ENCODE results near the gene GPR151.
"Not testable (repeated sequence)": the region's sequence is repeated elsewhere in the genome, so short reads cannot be mapped to it uniquely, and the experiment has no call there.

Gene GPR151

DNA sequence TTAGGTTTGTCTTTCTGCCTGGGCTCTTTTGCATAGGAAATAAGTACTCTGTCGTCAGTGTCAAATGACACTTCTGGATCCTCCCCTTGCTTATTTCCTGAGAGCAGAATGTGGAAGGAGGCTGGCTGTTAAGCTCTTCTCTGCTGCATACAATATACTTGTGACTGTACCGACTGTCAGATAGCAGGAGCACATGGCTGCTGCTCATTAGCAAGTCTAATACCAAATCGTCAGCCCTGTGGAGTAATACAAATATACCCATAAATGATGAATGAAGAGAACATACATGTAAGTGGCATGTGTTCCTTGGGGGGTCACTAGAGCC is at the start of gene GPR151:
TSS of gene GPR151 (minus strand) at position 40 of the 325 bp plus-strand sequence. CDS start 77 bp downstream, outside the sequence.
- no peak for DNase-seq

DNA sequence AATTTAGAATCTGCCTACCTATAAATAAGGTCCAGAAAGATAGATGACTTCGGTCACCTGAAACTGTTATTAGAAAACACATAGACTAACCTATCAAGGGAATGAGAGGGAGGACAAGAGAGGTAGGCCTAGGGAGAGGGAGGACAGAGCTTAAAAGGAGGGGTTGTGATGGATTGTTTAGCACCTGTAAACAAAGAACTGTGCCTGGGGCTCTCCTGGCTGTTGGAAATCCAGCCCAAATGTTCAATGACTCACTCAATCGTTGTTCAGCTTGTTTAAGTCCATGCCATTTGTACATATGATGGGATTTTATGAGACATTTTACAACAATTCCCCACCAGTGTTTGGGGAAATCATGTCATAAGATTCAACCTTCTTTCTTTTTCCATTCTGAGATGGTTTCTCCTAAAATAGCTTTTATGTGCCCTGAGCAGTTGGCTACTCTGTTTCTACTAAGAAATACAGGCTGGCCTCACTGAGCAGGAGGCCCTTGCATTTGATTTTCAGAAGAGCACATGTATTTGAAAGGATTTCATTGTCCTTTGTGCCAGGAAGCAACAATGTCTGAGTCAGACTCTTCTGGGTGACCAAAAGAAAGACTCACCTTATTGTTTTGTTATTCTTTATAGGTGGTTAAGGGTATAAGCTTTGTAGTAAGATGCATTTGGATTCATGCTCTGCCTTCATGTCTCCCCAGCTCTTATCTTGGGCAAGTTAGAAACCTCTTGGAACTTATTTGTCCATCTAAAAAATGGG is 48.2 kb upstream of the GPR151 start:
- DNase-seq: no peak

DNA sequence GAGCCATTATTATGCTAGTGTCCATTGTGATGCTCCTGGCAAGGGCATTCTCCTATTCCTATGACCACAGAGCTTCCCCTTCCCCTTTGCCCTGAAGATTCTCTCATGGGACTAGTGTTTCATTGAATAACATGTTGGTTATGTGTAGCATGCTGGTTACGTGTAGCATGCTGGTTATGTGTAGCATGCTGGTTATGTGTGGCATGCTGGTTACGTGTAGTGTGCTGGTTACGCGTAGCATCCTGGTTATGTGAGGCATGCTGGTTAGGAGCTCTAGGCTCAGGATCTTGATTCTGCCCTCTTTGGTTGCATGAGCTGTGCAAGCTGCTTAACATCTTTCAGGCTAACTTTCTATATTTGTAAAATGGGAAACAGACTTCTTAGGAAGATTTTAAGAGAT is 46.5 kb upstream of the GPR151 start:
- DNase-seq: no peak

DNA sequence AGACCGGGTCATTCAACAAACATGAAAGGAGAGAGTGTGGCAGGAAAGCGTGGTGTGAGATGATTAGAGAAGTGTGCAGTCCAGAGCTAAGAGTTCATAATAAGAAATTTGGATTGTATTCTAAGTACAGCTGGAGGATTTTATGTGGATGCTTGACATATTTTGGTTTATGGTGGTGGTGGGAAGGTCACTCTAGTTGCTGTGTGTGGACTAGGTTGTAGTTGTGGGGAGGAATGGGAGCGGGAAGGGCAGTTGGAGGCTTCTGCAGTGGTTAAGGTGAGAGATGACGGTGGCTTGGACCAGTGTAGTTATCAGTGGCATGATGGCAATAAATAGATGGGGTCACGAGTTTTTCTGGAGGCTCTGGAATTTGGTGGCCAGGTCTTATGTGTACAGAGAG is 45.7 kb upstream of the GPR151 start:
- DNase-seq: no peak

DNA sequence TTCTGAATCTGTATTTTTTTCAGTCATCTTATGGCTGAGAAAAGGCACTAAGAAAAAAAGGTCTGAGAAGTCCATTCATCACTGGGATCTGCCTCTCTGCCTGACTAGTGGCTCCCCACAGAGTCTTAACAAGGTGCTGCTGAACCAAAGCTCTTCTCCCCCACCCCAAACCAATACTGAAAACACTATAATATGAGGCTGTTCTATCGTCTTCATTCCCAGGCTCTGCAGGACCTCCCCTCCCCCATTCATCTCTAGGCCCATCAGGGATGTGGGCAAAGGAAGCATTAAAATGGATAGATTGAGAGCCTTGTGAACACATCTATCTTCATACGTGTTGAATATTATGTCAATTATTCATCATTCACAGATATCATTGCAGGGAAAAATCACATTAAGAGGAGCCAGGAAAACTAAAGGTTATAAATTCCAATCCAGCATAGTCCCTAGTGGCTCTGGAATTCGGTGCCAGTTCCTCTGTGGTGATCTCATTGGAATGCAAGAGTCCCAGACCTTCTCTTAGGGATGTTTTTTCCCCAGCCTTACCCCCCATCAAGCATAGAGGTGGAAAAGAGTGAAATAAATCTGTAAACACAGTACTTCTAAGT is 44.3 kb upstream of the GPR151 start:
- no peak for DNase-seq

DNA sequence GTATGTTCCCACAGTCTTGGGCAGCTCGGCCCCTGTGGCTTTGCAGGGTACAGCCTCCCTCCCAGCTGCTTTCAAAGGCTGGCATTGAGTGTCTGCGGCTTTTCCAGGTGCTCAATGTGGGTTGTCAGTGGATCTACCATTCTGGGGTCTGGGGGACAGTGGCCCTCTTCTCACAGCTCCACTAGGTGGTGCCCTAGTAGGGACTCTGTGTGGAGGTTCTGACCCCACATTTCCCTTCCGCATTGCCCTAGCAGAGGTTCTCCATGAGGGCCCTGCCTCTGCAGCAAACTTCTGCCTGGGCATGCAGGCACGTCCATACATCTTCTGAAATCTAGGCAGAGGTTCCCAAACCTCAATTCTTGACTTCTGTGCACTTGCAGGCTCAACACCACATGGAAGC is 40.9 kb upstream of the GPR151 start:
- DNase-seq: not testable (repeated sequence)

DNA sequence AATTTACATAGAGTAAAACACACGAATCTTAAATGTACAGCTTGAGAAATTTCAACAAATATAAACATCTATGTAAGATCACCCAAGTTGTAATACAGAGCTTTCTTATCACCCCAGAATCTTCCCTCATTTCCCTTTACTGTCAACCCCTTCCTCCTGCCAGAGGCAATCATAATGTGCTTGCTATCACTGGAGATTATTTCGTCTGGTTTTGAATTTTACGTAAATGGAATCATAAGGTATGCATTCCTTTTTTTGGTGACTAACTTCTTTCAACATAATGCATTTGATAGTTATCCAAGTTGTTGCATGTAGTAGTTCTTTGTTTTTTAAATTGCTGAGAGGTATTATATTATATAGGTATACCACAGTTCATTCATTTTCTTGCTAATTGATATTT is 37.5 kb upstream of the GPR151 start:
- no peak for DNase-seq

DNA sequence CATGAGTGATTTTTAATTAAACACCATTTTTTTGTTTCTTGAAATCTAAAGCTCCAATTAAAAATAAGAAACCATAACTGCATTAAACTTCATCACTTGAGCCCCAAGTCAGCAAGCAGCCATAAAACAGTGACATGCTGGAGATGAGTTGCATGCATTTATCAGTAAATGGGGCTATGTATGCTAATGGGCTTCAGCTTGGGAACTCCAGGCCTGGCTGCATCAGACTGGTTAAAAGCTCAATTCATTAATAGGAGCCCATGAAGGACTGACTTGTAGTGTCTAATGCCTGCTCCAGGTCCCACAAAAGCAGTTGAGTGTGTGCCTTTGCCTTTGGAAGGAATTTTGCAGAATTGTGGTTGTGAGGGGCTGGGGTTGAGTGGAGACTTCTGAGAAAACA is 33.6 kb upstream of the GPR151 start:
- no peak for DNase-seq

DNA sequence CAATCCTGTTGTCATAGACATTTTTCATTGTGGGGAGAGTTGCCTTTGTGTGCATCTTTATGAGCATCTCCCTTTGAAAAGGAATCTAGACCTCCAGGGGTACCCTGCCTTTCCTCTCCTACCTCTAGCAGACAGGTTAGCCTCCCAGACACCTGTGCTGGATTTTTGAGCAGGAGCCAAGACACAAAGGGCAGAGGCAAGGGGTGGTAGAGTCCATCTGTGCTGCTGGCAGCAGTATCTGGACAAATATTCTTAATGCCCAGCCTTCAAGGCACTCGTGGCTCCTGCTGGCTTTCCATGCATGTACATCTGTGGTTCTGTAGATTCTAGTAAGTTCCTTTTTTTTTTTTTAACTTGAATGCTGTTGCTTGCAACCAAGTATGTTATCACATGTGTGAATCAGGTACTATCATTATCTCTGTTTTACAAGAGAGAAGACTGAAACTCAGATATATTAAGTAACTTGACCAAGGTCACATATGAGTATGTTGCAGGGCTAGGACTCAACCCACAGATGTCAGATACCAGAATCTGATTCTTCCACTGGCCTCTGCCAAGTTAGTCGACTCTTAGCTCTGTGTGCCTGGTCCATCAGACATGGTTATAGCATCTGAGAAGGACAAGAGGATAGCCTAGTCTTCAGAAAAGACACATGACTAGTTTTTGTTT is 32.9 kb upstream of the GPR151 start:
- DNase-seq: no peak

DNA sequence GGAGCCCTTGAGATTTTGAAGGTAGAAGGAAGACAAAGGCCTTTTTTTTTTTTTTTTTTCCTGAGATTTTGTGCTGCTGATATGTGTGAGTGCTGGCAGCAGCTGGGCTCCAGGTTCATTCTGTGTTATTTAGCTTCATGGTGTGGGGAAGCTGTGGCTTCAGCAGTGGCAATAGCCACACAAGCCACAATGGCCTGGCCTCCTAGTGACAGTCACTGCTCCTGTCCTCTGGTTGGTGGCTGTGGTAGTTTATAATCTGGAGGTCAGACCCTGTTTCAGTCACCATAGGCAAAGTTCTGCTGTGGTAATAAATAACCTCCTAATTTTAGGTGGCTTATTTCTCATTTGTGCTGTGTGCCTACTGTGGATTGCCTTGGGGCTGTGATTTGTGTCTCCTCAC is 28.2 kb upstream of the GPR151 start:
- DNase-seq: no peak

DNA sequence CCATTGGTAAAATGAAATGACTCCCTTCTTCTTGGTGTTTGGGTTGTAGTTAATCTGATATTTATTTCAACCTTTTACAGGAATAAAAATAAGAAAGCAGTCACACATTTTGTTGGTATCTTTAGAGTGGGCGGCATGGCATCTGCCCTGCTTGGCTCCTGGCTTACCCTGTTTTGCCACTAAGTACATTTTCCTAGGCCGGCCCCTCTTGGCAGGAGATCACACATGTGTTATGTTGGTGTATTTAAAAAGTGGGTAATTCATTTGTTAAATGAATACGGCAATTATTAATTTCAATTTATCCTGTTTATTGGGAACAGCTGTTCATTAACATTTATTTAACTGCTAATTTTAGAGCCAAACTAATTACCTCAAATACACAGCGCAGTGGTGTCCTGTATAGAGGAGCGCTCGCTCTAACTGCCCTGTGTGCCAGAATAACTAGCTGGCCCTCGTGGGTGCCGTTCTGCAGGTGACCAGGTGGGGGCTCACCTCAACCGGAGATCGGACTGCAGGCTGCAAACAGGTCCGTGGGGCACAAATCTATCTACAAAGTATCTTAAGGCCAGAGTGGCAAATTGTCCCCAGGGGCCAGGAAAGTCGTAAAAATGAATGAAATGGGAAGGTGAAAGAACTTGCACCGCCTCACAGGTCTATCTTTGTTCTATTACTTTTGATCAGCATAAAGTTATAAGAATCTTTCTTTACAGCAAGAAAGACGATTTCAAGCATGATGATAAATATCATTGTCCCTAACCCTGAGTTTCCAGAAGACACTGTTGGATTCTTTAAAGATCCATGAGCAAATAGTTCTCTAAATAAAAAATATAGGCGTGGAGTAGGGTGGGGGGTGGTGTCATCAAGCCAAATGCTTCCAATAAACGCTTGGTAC is 26.2 kb upstream of the GPR151 start:
- DNase-seq: peak; percentile 71

DNA sequence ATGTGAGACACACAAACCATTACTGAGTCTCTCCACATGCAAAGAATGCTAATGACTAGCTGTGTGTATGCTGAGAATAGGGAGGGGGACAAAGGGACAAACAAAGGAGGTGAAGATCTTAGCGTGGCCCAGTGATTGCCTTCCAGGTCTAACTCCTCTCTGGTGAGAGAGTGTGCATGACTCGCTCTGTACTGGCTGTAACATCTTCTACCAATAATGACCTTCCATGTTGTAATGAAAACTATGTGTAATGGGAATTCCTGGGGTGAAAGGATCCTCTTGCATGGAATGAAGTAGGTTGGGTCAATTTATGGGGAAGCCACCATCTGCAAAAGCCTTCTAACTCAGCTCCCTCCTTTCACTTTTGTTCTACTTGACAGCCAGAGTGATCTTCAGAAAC is 24.4 kb upstream of the GPR151 start:
- DNase-seq: no peak

DNA sequence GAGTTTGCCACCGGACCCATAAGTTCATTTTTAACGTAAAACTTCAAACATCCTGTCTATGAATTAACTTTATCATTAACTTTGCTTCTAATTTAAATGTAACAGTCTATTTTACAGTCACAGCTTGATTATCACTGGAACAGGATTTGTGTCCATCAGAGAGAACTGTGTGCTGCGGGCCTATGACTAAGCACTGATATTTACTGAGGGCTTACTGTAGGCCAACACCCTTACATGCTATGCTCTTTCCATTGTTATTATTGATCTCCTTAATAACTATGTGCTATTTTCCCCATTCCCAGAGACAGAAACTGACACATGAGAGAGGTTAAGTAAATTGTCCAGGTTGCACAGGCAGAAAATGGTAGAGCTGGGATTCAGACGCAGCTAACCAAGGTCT is 24.0 kb upstream of the GPR151 start:
- no peak for DNase-seq

DNA sequence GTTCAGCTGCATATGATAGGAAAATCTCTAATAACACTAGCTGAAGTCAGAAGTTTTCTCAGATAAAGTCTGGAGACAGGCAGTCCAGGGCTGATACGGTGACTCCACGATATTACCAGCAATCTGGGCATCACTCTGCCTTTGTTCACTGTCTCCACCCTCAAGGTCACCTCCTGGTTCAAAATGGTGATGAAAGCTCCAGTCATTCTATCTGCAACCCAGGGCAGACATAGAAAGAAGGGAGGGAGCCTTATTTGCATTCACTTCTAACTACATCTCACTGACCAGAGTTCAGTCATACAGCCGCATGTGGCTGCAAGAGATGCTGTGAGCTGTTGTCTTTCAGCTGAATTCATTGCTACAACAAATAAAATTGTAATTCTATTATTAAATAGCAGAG is 22.4 kb upstream of the GPR151 start:
- no peak for DNase-seq

DNA sequence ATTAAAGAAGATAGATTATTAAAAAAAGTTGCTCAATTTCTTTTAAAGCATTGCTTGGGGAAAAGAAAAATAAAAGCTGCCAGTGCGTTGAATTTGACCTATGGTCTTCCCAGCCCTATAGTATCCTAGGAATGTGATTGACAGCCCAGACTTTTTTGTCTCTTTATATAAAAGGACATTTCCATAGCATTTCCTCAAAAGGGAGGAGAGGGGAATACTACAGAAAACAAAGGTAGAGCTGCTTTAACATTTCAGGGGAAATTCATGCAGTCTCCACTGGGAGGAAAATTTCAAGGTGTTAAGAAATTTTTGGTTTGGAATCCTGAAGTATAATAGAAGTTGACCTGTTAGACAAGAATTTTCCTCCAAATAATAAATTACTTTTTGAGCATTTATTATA is 17.9 kb upstream of the GPR151 start:
- DNase-seq: no peak

DNA sequence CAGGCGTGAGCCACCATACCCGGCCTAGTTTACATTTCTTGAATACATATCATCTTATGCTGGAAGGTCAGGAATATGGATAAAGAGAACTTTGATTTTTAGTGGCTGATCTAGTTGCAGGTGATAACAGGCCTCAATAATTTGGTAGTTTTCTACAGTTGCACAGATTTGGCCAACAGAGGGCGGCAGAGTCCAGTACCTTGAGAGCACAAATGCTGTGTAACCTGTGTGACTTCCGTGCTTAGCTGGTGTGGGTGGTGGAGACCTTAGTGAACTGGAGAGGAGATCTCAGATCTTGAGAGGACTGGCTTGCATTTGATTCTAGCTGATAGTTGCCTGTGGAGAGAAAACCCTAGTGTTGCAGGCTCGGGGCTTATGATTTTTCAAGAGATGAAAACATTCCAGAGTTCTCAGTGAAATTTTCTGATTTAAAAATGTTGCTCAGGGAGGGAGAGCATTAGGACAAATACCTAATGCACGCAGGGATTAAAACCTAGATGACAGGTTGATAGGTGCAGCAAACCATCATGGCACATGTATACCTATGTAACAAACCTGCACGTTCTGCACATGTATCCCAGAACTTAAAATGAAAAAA is 17.4 kb upstream of the GPR151 start:
- DNase-seq: peak; percentile 79

DNA sequence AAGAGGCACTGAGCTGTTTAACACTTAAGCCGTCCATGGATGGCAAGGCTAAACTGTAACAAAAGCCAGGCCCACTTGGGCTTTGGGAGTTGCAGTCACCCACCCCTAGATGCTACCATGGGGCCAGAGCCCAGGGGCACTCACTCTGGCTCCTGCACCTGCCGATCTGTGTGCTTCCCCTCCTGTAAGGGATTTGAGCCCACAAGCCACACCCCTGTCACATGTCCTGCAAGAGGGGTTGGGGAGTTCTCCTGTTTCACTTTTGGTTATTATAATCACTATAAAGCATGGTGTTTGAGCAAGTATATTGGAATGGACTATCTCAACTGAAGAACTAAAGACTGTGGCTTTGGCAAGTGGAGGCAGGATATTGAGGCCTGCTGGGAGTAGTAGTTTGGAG is 14.0 kb upstream of the GPR151 start:
- DNase-seq: no peak

DNA sequence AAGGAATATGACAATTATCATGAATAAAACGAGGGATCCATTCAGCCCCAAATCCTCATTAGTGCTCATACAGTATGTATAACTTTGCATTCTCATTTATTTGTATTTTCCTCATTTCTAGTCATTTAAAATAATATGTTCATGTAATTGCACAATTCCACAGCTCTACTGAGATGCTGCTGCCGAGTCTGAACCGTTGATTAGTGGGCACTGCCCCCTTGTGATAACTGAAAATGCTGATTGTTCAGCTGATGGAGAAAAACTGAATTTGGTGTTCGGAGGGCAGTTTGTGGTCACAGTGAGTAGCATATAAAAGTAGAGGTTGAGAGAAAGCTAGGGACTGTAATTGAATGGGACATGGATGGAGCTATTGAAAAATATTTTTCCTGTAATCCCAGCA is 12.2 kb upstream of the GPR151 start:
- no peak for DNase-seq

DNA sequence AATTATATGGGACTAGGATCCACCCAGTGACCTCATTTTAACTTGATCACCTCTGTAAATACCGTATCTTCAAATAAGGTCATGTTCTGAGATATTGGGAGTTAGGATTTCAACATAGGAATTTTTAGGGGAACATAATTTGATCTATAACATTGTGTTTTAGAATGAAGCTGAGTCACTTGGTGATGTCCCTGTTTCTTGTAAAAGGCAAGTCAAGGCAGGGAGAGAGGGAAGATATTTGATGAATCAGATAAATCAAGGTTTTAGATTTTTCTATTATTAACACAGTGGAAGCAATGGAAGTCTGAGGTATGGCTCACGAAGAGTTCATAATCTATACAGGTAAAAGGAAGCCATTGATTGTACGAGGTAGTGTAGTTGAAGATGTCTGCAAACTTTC is 11.8 kb upstream of the GPR151 start:
- no peak for DNase-seq

DNA sequence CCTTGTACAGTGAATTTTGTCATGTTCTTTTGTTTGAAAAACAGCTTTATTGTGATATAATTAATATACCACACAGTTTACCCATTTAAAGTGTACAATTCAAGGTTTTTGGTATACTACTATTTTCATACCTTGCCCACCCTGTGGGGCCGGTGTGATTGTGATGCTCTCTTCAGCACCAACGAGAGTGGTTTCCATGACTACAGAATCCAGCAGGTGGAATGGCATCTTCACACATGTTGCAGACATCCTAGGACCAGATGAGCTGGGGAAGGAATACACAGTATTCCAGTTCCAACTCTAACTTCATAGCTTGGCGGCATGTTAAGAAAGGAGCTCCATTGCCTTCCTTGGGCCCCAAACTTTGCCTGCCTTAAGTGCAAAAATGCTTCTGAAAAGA is 7.7 kb upstream of the GPR151 start:
- DNase-seq: no peak

DNA sequence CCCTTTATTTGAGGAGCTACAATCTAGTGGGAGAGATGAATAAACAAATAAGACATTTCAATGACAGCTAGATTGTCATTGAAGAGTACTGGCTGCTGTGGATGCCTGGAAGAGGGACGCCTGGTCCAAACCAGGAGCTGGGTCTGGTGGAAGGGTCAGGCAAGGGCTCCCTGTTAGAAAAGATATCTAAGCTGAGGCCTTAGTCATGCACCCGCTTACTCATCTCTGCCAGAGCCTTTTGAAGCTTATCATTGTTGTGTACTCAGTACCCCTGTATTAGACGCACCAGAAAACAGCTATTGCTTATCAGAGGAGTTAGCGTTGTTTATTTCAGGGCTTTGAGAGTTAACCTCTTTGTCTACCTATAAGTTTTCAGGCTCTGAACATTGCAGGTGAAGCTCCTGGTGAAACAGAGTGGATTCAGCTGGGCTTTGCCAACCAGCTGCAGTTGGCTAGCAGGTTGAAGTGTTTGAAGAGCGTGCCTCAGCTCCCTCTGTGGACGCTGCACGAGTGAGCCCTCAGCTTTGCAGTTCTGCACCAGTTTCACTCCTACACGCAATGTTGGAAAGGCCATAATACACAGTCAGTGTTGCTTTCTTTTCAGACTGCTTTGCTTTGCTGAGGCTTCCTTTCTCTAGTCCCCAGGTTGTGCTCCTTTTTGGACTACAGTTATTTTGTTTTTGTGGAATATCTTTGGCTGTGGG is 5.6 kb upstream of the GPR151 start:
- DNase-seq: no peak

DNA sequence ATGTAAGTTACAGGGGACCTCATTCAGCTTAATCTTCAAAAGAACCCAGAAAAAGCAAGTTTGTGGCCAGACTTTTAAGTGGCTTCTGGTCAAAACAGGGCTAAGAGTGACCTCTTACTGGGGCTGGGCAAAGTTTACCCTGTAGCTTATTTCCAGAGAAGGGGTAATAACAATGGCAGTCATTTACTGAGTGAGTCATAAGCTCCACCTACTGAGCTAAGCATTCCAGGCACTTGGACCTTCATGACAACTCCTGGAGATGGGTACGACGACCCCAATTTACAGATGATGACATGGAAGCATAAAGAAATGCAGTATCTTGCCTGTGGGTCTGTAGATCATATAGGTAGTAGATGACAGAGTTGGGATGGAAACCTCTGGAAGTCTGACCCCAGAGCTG is 4.7 kb upstream of the GPR151 start:
- DNase-seq: no peak
